Sigmoid colon (tissue), 4 donors: ENCODE measurements around the gene PTPRA.

ENCODE experiments used
- POLR2AphosphoS5 ChIP-seq, 4 donors: sonication (generic); formaldehyde crosslinking; IDR thresholded peaks; one replicate each; pipeline ENCODE4 v1.6.1; 2017; ENCODE audit warnings: antibody characterized with exemption in 4 of 4
- TF ChIP-seq, protein P1 (sequence below), 4 experiments: fragments of 450-650 bp in 3 of 4; fragments of 200-600 bp in 1 of 4; IDR thresholded peaks; one replicate each; pipeline ENCODE4 v1.5.1; 2016 to 2019; ENCODE audit warnings: antibody characterized with exemption in 4 of 4, mild to moderate bottlenecking in 3 of 4, moderate library complexity in 2 of 4

DNA sequence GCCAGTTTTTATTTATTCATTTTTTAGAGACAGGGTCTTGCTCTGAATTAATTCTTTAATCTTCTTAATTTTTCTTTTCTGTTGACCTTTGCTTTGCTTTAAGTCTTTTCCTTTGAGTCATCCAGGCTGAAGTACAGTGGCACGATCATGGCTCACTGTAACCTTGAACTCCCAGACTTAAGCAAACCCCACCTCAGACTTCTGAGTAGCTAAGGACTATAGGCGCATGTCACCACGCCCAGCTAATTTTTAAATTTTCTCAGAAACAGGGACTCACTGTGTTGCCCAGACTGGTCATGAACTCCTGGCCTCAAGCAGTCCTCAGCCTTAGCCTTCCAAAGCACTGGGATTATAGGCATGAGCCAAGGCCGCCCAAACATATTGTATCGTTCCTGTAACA is 98.8 kb downstream of the PTPRA start:
- TF ChIP-seq, protein P1, sequence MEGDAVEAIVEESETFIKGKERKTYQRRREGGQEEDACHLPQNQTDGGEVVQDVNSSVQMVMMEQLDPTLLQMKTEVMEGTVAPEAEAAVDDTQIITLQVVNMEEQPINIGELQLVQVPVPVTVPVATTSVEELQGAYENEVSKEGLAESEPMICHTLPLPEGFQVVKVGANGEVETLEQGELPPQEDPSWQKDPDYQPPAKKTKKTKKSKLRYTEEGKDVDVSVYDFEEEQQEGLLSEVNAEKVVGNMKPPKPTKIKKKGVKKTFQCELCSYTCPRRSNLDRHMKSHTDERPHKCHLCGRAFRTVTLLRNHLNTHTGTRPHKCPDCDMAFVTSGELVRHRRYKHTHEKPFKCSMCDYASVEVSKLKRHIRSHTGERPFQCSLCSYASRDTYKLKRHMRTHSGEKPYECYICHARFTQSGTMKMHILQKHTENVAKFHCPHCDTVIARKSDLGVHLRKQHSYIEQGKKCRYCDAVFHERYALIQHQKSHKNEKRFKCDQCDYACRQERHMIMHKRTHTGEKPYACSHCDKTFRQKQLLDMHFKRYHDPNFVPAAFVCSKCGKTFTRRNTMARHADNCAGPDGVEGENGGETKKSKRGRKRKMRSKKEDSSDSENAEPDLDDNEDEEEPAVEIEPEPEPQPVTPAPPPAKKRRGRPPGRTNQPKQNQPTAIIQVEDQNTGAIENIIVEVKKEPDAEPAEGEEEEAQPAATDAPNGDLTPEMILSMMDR (IDR thresholded peaks at IDR 0.05), result no peak
- TF ChIP-seq POLR2AphosphoS5 (IDR thresholded peaks at IDR 0.05), result no peak
